Endothelial cell of umbilical vein (primary cell): ENCODE results near the gene PRAMEF12. TPM values are rescaled to one million over a fixed set of nuclear protein-coding genes. Genes with fewer than 3 reads are reported as not detected.

ENCODE experiments used
- BruUV-seq: library from RNA; stranded (reverse); fragments of 400-500 nt; replicated peaks from 2 replicates; lab custom pipeline; 2021; lab: Mats Ljungman, UMichigan
- CTCF ChIA-PET: fragments of 300-600, 350-600 bp; sonication (Branson Sonifier 250); formaldehyde crosslinking; loops from one replicate; lab custom pipeline; 2021; ENCODE audit warnings: antibody characterized with exemption, inconsistent platforms; lab: Charles Lee
- POLR2A ChIA-PET: fragments of 300-600, 350-600 bp; sonication (Branson Sonifier 250); formaldehyde crosslinking; loops from one replicate; lab custom pipeline; 2021; ENCODE audit warnings: antibody characterized with exemption, inconsistent platforms; lab: Charles Lee
- DNase-seq: peaks from one replicate; pipeline ENCODE4 v3.0.0-alpha.2; 2011; ENCODE audit warnings: low read depth, low spot score
- FAIRE-seq: peaks from 2 replicates; lab custom pipeline; 2011; peaks lifted over from hg19 to GRCh38; lab: Jason Lieb, UNC
- H2AFZ ChIP-seq: 2 replicates; pipeline ENCODE4 v1.6.0; 2012; ENCODE audit warnings: low read depth, low read length, control low read depth, inconsistent platforms
- H3K27ac ChIP-seq: 2 replicates; pipeline ENCODE4 v1.5.1; 2011; ENCODE audit warnings: low read depth, mild to moderate bottlenecking, control low read depth, low read length, moderate library complexity; ENCODE audit not compliant: insufficient read depth
- H3K27me3 ChIP-seq, 2 experiments: 2 replicates each; pipeline versions ENCODE4 v1.6.0 to v1.6.1; 2011; ENCODE audit warnings: low read length in 2 of 2, mixed read lengths in 1 of 2; ENCODE audit not compliant: control insufficient read depth in 2 of 2, insufficient read depth in 2 of 2
- H3K36me3 ChIP-seq, 2 experiments: 2 replicates in 1 of 2; 3 replicates in 1 of 2; pipeline ENCODE4 v1.5.1; 2011; ENCODE audit warnings: low read length in 2 of 2, mild to moderate bottlenecking in 1 of 2, moderate library complexity in 1 of 2; ENCODE audit not compliant: control insufficient read depth in 2 of 2, insufficient read depth in 2 of 2; ENCODE audit errors: extremely low read depth in 1 of 2
- H3K4me1 ChIP-seq: 3 replicates; pipeline ENCODE4 v1.5.1; 2011; ENCODE audit warnings: mild to moderate bottlenecking, low read length; ENCODE audit not compliant: control insufficient read depth, insufficient read depth; ENCODE audit errors: extremely low read depth
- H3K4me2 ChIP-seq: 2 replicates; pipeline ENCODE4 v1.6.1; 2011; ENCODE audit warnings: low read length, control low read depth, mixed read lengths; ENCODE audit not compliant: insufficient read depth
- H3K4me3 ChIP-seq, 3 experiments: fragments of 200-600 bp in 1 of 3; sonication (generic), shearing (Covaris generic) in 1 of 3; replicated peaks in 1 of 3; 2 replicates each; pipeline ENCODE4 v1.5.1; 2011 to 2016; ENCODE audit warnings: control low read depth in 3 of 3, low read length in 3 of 3, mild to moderate bottlenecking in 2 of 3, inconsistent platforms in 1 of 3, low read depth in 1 of 3, moderate library complexity in 1 of 3; ENCODE audit not compliant: insufficient read depth in 1 of 3
- H3K79me2 ChIP-seq: 2 replicates; pipeline ENCODE4 v1.6.0; 2012; ENCODE audit warnings: low read length, inconsistent platforms; ENCODE audit not compliant: control insufficient read depth, insufficient read depth
- H3K9ac ChIP-seq: replicated peaks from 2 replicates; pipeline ENCODE3; 2011; ENCODE audit warnings: low read length, control low read depth; ENCODE audit not compliant: insufficient read depth; ENCODE audit errors: extremely low read depth
- H3K9me1 ChIP-seq: replicated peaks from 3 replicates; pipeline ENCODE4 v1.6.0; 2011; ENCODE audit warnings: mild to moderate bottlenecking, low read length; ENCODE audit not compliant: control insufficient read depth, insufficient read depth; ENCODE audit errors: extremely low read depth
- H3K9me3 ChIP-seq: replicated peaks from 2 replicates; pipeline ENCODE4 v1.5.1; 2012; ENCODE audit warnings: low read length, inconsistent platforms; ENCODE audit not compliant: control insufficient read depth, insufficient read depth
- H4K20me1 ChIP-seq: replicated peaks from 2 replicates; pipeline ENCODE3; 2011; ENCODE audit warnings: mild to moderate bottlenecking, low read length; ENCODE audit not compliant: control insufficient read depth, insufficient read depth; ENCODE audit errors: extremely low read depth
- CTCF ChIP-seq, 2 donors: IDR thresholded peaks; 1 replicate in 1 of 2; 2 replicates in 1 of 2; pipeline ENCODE4 v1.5.1; 2011; ENCODE audit warnings: low read length in 2 of 2, mild to moderate bottlenecking in 2 of 2, moderate library complexity in 2 of 2, control low read depth in 1 of 2, inconsistent platforms in 1 of 2, low read depth in 1 of 2; ENCODE audit not compliant: insufficient read depth in 1 of 2; ENCODE audit errors: extremely low read depth in 1 of 2
- EZH2 ChIP-seq: IDR thresholded peaks from 2 replicates; pipeline ENCODE4 v1.6.1; 2012; ENCODE audit warnings: borderline replicate concordance, low read depth, mild to moderate bottlenecking, moderate library complexity, low read length, inconsistent platforms; ENCODE audit not compliant: severe bottlenecking
- FOS ChIP-seq: IDR thresholded peaks from 2 replicates; pipeline ENCODE4 v1.6.1; 2011; ENCODE audit warnings: mild to moderate bottlenecking, low read length, moderate library complexity, borderline replicate concordance; ENCODE audit not compliant: insufficient read depth
- GATA2 ChIP-seq: IDR thresholded peaks from 2 replicates; pipeline ENCODE4 v1.7.0; 2011; ENCODE audit warnings: low read depth, mild to moderate bottlenecking, moderate library complexity, mixed read lengths, low read length; ENCODE audit not compliant: insufficient read length, insufficient read depth
- JUN ChIP-seq: IDR thresholded peaks from 2 replicates; pipeline ENCODE4 v1.6.1; 2011; ENCODE audit warnings: borderline replicate concordance, low read depth; ENCODE audit not compliant: insufficient read length, insufficient read depth
- MAX ChIP-seq: IDR thresholded peaks from 2 replicates; pipeline ENCODE4 v1.6.1; 2011; ENCODE audit not compliant: insufficient read depth, insufficient read length
- MYC ChIP-seq: IDR thresholded peaks from one replicate; pipeline ENCODE4 v1.6.1; 2011; ENCODE audit warnings: mild to moderate bottlenecking, low read depth, low read length
- POLR2A ChIP-seq: IDR thresholded peaks from 2 replicates; pipeline ENCODE4 v1.6.1; 2012; ENCODE audit warnings: low read depth, mild to moderate bottlenecking, control low read depth, low read length
- POLR2AphosphoS5 ChIP-seq: IDR thresholded peaks from 2 replicates; pipeline ENCODE4 v1.6.1; 2012; ENCODE audit warnings: low read depth, mild to moderate bottlenecking, control low read depth, low read length, moderate library complexity; ENCODE audit not compliant: insufficient read depth
- dilution Hi-C: fragments of 300-500 bp; cut with MboI; formaldehyde crosslinking; loops from one replicate; pipeline ENCODE4 v1.15.0; 2019; ENCODE audit warnings: low sequenced_read_pairs; ENCODE audit not compliant: extremely low pct_ligation_motif_present
- intact Hi-C: fragments of 100-400 bp; cut with micrococcal nuclease; formaldehyde crosslinking; loops from one replicate; pipeline ENCODE4 v1.10.0; 2022
- polyA plus RNA-seq, 4 experiments: library from polyadenylated mRNA; depleted of rRNA in 3 of 4; stranded (reverse) in 3 of 4; unstranded in 1 of 4; fragments of >200 nt; gene quantifications; 2 replicates each; pipeline versions ENCODE4 v1.2.1 to v1.2.3, GENCODE V29; 2011 to 2012; ENCODE audit warnings: missing spikeins in 1 of 4
- total RNA-seq: library from RNA; stranded (reverse); gene quantifications from 2 replicates; pipeline ENCODE4 v1.2.3, GENCODE V29; 2021

The PRAMEF12 gene
- total and polyA plus RNA-seq, 2 donors (not counting 3 experiments of a cell fraction or from before 2014, with no cell fraction given), result not detected

- Histone ChIP-seq H3K9ac (no peak overlapping the region), H3K27me3 (no peaks in the 10 kb centered on the region), H3K27ac (no peak overlapping the region), H3K9me3 (no peaks in the 10 kb centered on the region), H4K20me1 (no peaks in the 10 kb centered on the region), H3K79me2 (no peaks in the 10 kb centered on the region), H2AFZ (no peak overlapping the region), H3K4me2 (no peak overlapping the region), H3K9me1 (no peaks in the 10 kb centered on the region), H3K36me3 (no peaks in the 10 kb centered on the region), H3K4me1 (no peaks in the 10 kb centered on the region), H3K4me3 (no peak overlapping the region)
- FAIRE-seq (no peak), DNase-seq (no peak)
- no peak for TF ChIP-seq POLR2A
- TF ChIP-seq GATA2, result no peak
- no peak for TF ChIP-seq JUN
- TF ChIP-seq CTCF (IDR thresholded peaks at IDR 0.05; ENCODE audit: extremely low read depth in 1 of 2, insufficient read depth in 1 of 2, low read depth in 1 of 2, low read length in 2 of 2), result no peak
- no peak for TF ChIP-seq EZH2
- TF ChIP-seq FOS, result no peak
- no peak for TF ChIP-seq POLR2AphosphoS5
- TF ChIP-seq MYC, result no peak
- TF ChIP-seq MAX, result no peak
- dilution Hi-C loops (no loop called here), intact Hi-C loops (no loop called here)
- CTCF ChIA-PET, result no interaction called here
- BruUV-seq, result no TSS peak
- POLR2A ChIA-PET, result no interaction called here
These were observed 2.9 kb upstream of the PRAMEF12 start for GRCh38 chr1:12770620-12771019.
